Measurements from ENCODE around the gene CCDC112. TPM values are rescaled to one million over a fixed set of nuclear protein-coding genes. Genes with fewer than 3 reads are reported as not detected.

The CCDC112 gene
- polyA plus RNA-seq, 1 donor (not counting 4 experiments of a cell fraction or from before 2014, with no cell fraction given): 4.0 TPM

- no peaks in the 10 kb centered on the region for H3K9me3 ChIP-seq (ENCODE audit: control insufficient read depth, low read depth, low read length)
- H3K4me3 ChIP-seq (ENCODE audit: control insufficient read depth in 2 of 3, extremely low read depth in 1 of 3, insufficient read depth in 2 of 3, low read depth in 1 of 3, low read length in 3 of 3): no peak overlapping the region
- no peaks in the 10 kb centered on the region for H3K27me3 ChIP-seq (ENCODE audit: control insufficient read depth, extremely low read depth, insufficient read depth, low read length)
- dilution Hi-C loops (cut with MboI; ENCODE audit: extremely low pct_ligation_motif_present, low sequenced_read_pairs): no loop called here
- no peaks in the 10 kb centered on the region for H3K9me1 ChIP-seq (ENCODE audit: control insufficient read depth, extremely low read depth, insufficient read depth, low read length)
- no peak overlapping the region for H3K9ac ChIP-seq (ENCODE audit: control insufficient read depth, extremely low read depth, insufficient read depth, low read length)
- TF ChIP-seq CTCF (optimal IDR thresholded peaks at IDR 0.05 in 1 of 3, IDR thresholded peaks at IDR 0.05 in 1 of 3, conservative IDR thresholded peaks at IDR 0.05 in 1 of 3; ENCODE audit: extremely low read depth in 1 of 3, insufficient read depth in 2 of 3, low read length in 3 of 3) (no peak), EZH2 (IDR thresholded peaks at IDR 0.05; ENCODE audit: low read length) (no peak)
- H3K4me2 ChIP-seq (ENCODE audit: control insufficient read depth, extremely low read depth, insufficient read depth, low read depth, low read length): no peak overlapping the region
- no peaks in the 10 kb centered on the region for H3K79me2 ChIP-seq (ENCODE audit: control insufficient read depth, insufficient read depth, low read length)
- no peaks in the 10 kb centered on the region for H3K4me1 ChIP-seq (ENCODE audit: control insufficient read depth, extremely low read depth, insufficient read depth, low read length)
- H2AFZ ChIP-seq (ENCODE audit: control insufficient read depth, low read length): no peak overlapping the region
- H4K20me1 ChIP-seq (ENCODE audit: control insufficient read depth, extremely low read depth, insufficient read depth, low read length): no peaks in the 10 kb centered on the region
- DNase-seq (ENCODE audit: low read depth, low spot score) (no peak), FAIRE-seq (no peak)
- no peak overlapping the region for H3K27ac ChIP-seq (ENCODE audit: control insufficient read depth, insufficient read depth, low read length)
- no peaks in the 10 kb centered on the region for H3K36me3 ChIP-seq (ENCODE audit: control insufficient read depth in 2 of 2, extremely low read depth in 1 of 2, insufficient read depth in 2 of 2, low read length in 2 of 2)
Observed at GRCh38 chr5:115282131-115282530, 14.3 kb downstream of the CCDC112 start.

GRCh38 chr5:115274584-115274983 is 21.9 kb downstream of the CCDC112 start:
- dilution Hi-C loops (cut with MboI; ENCODE audit: extremely low pct_ligation_motif_present, low sequenced_read_pairs): no loop called here

More at GRCh38 chr5:115274584-115274983, 21.9 kb downstream of the CCDC112 start:
- Histone ChIP-seq H2AFZ (ENCODE audit: control insufficient read depth, low read length) (no peak overlapping the region), H3K36me3 (ENCODE audit: control insufficient read depth in 2 of 2, extremely low read depth in 1 of 2, insufficient read depth in 2 of 2, low read length in 2 of 2) (peaks cover 0 to 7% of the 10 kb centered on the region in 2 experiments), H4K20me1 (ENCODE audit: control insufficient read depth, extremely low read depth, insufficient read depth, low read length) (no peaks in the 10 kb centered on the region), H3K27me3 (ENCODE audit: control insufficient read depth, extremely low read depth, insufficient read depth, low read length) (no peaks in the 10 kb centered on the region), H3K79me2 (ENCODE audit: control insufficient read depth, insufficient read depth, low read length) (no peaks in the 10 kb centered on the region), H3K9me1 (ENCODE audit: control insufficient read depth, extremely low read depth, insufficient read depth, low read length) (no peaks in the 10 kb centered on the region), H3K9ac (ENCODE audit: control insufficient read depth, extremely low read depth, insufficient read depth, low read length) (no peak overlapping the region), H3K4me3 (ENCODE audit: control insufficient read depth in 2 of 3, extremely low read depth in 1 of 3, insufficient read depth in 2 of 3, low read depth in 1 of 3, low read length in 3 of 3) (no peak overlapping the region), H3K4me1 (ENCODE audit: control insufficient read depth, extremely low read depth, insufficient read depth, low read length) (no peaks in the 10 kb centered on the region), H3K9me3 (ENCODE audit: control insufficient read depth, low read depth, low read length) (no peaks in the 10 kb centered on the region), H3K27ac (ENCODE audit: control insufficient read depth, insufficient read depth, low read length) (no peak overlapping the region), H3K4me2 (ENCODE audit: control insufficient read depth, extremely low read depth, insufficient read depth, low read depth, low read length) (no peak overlapping the region)
- DNase-seq (ENCODE audit: low read depth, low spot score) (no peak), FAIRE-seq (no peak)
- TF ChIP-seq EZH2 (IDR thresholded peaks at IDR 0.05; ENCODE audit: low read length) (no peak), CTCF (optimal IDR thresholded peaks at IDR 0.05 in 1 of 3, IDR thresholded peaks at IDR 0.05 in 1 of 3, conservative IDR thresholded peaks at IDR 0.05 in 1 of 3; ENCODE audit: extremely low read depth in 1 of 3, insufficient read depth in 2 of 3, low read length in 3 of 3) (no peak)

All from keratinocyte (primary cell).